HepG2 (cell line): ENCODE data around the gene UBFD1. TPM values are rescaled to one million over a fixed set of nuclear protein-coding genes. Genes with fewer than 3 reads are reported as not detected.
"Not testable (repeated sequence)": the region's sequence is repeated elsewhere in the genome, so short reads cannot be mapped to it uniquely, and the experiment has no call there.

Source experiments
- ATAC-seq: fragments of 200-7000 bp; cut with Tn5 transposase; 3 replicates; pipeline ENCODE4 v1.9.1; 2020; ENCODE audit warnings: mild to moderate bottlenecking, moderate library complexity
- BruUV-seq: library from RNA; stranded (reverse); fragments of 400-500 nt; replicated peaks from 2 replicates; lab custom pipeline; 2021; lab: Mats Ljungman, UMichigan
- CTCF ChIA-PET: fragments of 300-600 bp; formaldehyde crosslinking; extraction: SDS; loops from one replicate; lab custom pipeline; 2021; ENCODE audit warnings: low total read pairs, inconsistent platforms, low intra/inter-chr PET ratio; lab: Yijun Ruan, JAX
- POLR2A ChIA-PET: fragments of 350-600 bp; sonication (Branson Sonifier 250); formaldehyde crosslinking; loops from one replicate; lab custom pipeline; 2020; ENCODE audit warnings: antibody characterized with exemption, inconsistent platforms; lab: Yijun Ruan, JAX
- DNase-seq: peaks from one replicate; pipeline ENCODE4 v3.0.0-alpha.2; 2015; ENCODE audit warnings: low spot score
- FAIRE-seq: peaks from 3 replicates; lab custom pipeline; 2011; peaks lifted over from hg19 to GRCh38; lab: Jason Lieb, UNC
- H2AFZ ChIP-seq: one replicate; pipeline ENCODE4 v1.6.1; 2011; ENCODE audit warnings: low read length, inconsistent platforms
- H3K27ac ChIP-seq: fragments of 300-600 bp; 3 replicates; pipeline ENCODE4 v1.8.0; 2011; ENCODE audit warnings: mixed run types, mild to moderate bottlenecking, mixed read lengths, low read length, inconsistent platforms; ENCODE audit not compliant: insufficient read depth; ENCODE audit errors: extremely low read length
- H3K27me3 ChIP-seq, 2 experiments: fragments of 200-600 bp in 1 of 2; 2 replicates in 1 of 2; 3 replicates in 1 of 2; pipeline versions ENCODE4 v1.6.0 to v1.8.0; 2011; ENCODE audit warnings: low read length in 2 of 2, mild to moderate bottlenecking in 2 of 2, moderate library complexity in 2 of 2, inconsistent platforms in 1 of 2; ENCODE audit not compliant: insufficient read depth in 2 of 2, control insufficient read depth in 1 of 2
- H3K36me3 ChIP-seq, 2 experiments: fragments of 200-600 bp in 1 of 2; replicated peaks in 1 of 2; 2 replicates in 1 of 2; 3 replicates in 1 of 2; pipeline versions ENCODE4 v1.5.1 to v1.8.0; 2011; ENCODE audit warnings: low read length in 2 of 2, inconsistent platforms in 1 of 2; ENCODE audit not compliant: insufficient read depth in 2 of 2, control insufficient read depth in 1 of 2
- H3K4me1 ChIP-seq: 2 replicates; pipeline ENCODE4 v1.5.1; 2012; ENCODE audit warnings: low read length, inconsistent platforms; ENCODE audit not compliant: insufficient read depth
- H3K4me2 ChIP-seq: 2 replicates; pipeline ENCODE4 v1.6.0; 2011; ENCODE audit warnings: low read depth, low read length, inconsistent platforms
- H3K4me3 ChIP-seq, 3 experiments: fragments of 200-600 bp in 1 of 3; sonication (generic), shearing (Covaris generic) in 1 of 3; replicated peaks in 1 of 3; 2 replicates each; pipeline ENCODE4 v1.5.1; 2011 to 2016; ENCODE audit warnings: low read length in 3 of 3, inconsistent platforms in 2 of 3, low read depth in 2 of 3, mild to moderate bottlenecking in 2 of 3, control low read depth in 1 of 3, mixed read lengths in 1 of 3; ENCODE audit not compliant: insufficient read depth in 1 of 3
- H3K79me2 ChIP-seq: one replicate; pipeline ENCODE4 v1.6.1; 2011; ENCODE audit warnings: low read length, inconsistent platforms; ENCODE audit not compliant: insufficient read depth
- H3K9ac ChIP-seq: 2 replicates; pipeline ENCODE4 v1.6.0; 2011; ENCODE audit warnings: mild to moderate bottlenecking, low read depth, low read length, inconsistent platforms; ENCODE audit not compliant: insufficient read depth
- H3K9me3 ChIP-seq: 2 replicates; pipeline ENCODE4 v1.5.1; 2012; ENCODE audit warnings: mild to moderate bottlenecking, low read length
- H4K20me1 ChIP-seq: 2 replicates; pipeline ENCODE4 v1.6.0; 2011; ENCODE audit warnings: inconsistent platforms, mild to moderate bottlenecking, low read length, moderate library complexity; ENCODE audit not compliant: insufficient read depth
- RBM22 ChIP-seq: fragments of 200-400 bp; formaldehyde crosslinking; optimal IDR thresholded peaks from 2 replicates; pipeline ENCODE3; 2017; ENCODE audit warnings: mild to moderate bottlenecking, low read length, moderate library complexity
- ZBTB42 ChIP-seq: sonication (generic); formaldehyde crosslinking; IDR thresholded peaks from 2 replicates; pipeline ENCODE4 v1.5.0; 2020; ENCODE audit warnings: mild to moderate bottlenecking, missing genetic modification reagents
- ZFP36L2 ChIP-seq: sonication (generic); formaldehyde crosslinking; IDR thresholded peaks from 2 replicates; pipeline ENCODE4 v1.4.0; 2020; ENCODE audit warnings: missing genetic modification reagents
- ZNF274 ChIP-seq: sonication (generic); formaldehyde crosslinking; IDR thresholded peaks from 2 replicates; pipeline ENCODE4 v1.5.1; 2020; ENCODE audit warnings: mild to moderate bottlenecking, missing genetic modification reagents
- WGBS: methylation state at CpG from one replicate; pipeline ENCODE4 v1.1.6; 2017; ENCODE audit warnings: low lambda C conversion rate; 5-methylcytosine and 5-hydroxymethylcytosine counted together
- in situ Hi-C: cut with HindIII; loops from 2 replicates; pipeline ENCODE4 v1.10.0; 2017; ENCODE audit warnings: low pct_unique_long_range_greater_than_20kb; ENCODE audit not compliant: extremely low pct_ligation_motif_present
- intact Hi-C: fragments of 100-400 bp; cut with micrococcal nuclease; formaldehyde crosslinking; loops from one replicate; pipeline ENCODE4 v1.10.0; 2022; ENCODE audit not compliant: unreplicated experiment
- polyA plus RNA-seq, 8 experiments: library from polyadenylated mRNA; depleted of rRNA in 3 of 8; stranded (reverse) in 7 of 8; unstranded in 1 of 8; fragments of >200 nt; fragmentation: Illumina TruSeq in 4 of 8; extraction: Trizol in 4 of 8; gene quantifications; 2 replicates each; pipeline versions ENCODE4 v1.2.1 to v1.2.3, GENCODE V29; 2011 to 2016; ENCODE audit warnings: low read depth in 4 of 8, missing spikeins in 1 of 8, mixed read lengths in 1 of 8; ENCODE audit not compliant: insufficient read depth in 1 of 8
- total RNA-seq, 5 experiments: library from RNA; depleted of rRNA; stranded (reverse); fragments of >200 nt; fragmentation: Illumina TruSeq; extraction: Trizol; gene quantifications; 2 replicates each; pipeline ENCODE4 v1.2.3, GENCODE V29; 2016; ENCODE audit warnings: low read depth in 1 of 5

The UBFD1 gene
- total and polyA plus RNA-seq, 2 of the 13 experiments (the other 11 are each of a cell fraction or from before 2014, with no cell fraction given), result 100 to 111 TPM

DNA sequence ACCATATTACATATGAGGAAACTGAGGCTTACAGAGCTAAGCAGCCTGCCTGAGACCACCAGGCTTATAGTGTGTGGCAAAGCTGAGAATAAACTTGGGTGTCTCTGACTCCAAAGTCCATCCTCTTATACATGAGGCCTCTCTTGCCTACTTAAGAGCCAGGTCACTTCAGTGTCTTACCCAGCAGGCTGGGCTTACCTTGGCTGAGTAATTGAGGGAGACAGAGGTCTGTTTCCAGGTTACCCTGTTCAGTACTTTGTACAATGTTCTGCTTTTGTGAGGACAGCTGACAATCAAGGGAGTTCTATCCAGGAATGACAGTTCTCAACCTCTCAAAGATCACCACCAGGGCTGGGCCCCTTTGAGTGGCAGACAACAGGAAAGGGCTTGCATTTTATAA, 24.2 kb downstream of the UBFD1 start:
- H4K20me1 ChIP-seq, result peaks cover 5% of the 10 kb centered on the region; the same call in 1 of the 2 replicates
- CTCF ChIA-PET, result no interaction called here
- TSS peak; percentile 18 for BruUV-seq
- no peak overlapping the region for H3K27ac ChIP-seq
- peaks cover 30 to 66% of the 10 kb centered on the region in 2 experiments for H3K36me3 ChIP-seq
- no peaks in the 10 kb centered on the region for H3K4me1 ChIP-seq
- intact Hi-C loops (no loop called here), in situ Hi-C loops (no loop called here)
- ATAC-seq, result no peak
- TF ChIP-seq ZBTB42 (CRISPR knock-in tag) (no peak), RBM22 (peak; percentile 94), ZFP36L2 (CRISPR knock-in tag) (no peak), ZNF274 (CRISPR knock-in tag) (no peak)
- no peak for FAIRE-seq
- no peaks in the 10 kb centered on the region for H3K27me3 ChIP-seq
- H3K4me3 ChIP-seq, result no peak overlapping the region
- H3K79me2 ChIP-seq, result no peaks in the 10 kb centered on the region
- H2AFZ ChIP-seq, result no peak overlapping the region
- POLR2A ChIA-PET, result interaction anchor here (1.5 kb wide), 1 partner anchor 15 kb away, joined by 3 read pairs; no protein-coding TSS in a partner anchor
- H3K9me3 ChIP-seq, result no peaks in the 10 kb centered on the region
- DNase-seq, result no peak
- H3K9ac ChIP-seq, result no peak overlapping the region
- H3K4me2 ChIP-seq, result no peak overlapping the region

DNA sequence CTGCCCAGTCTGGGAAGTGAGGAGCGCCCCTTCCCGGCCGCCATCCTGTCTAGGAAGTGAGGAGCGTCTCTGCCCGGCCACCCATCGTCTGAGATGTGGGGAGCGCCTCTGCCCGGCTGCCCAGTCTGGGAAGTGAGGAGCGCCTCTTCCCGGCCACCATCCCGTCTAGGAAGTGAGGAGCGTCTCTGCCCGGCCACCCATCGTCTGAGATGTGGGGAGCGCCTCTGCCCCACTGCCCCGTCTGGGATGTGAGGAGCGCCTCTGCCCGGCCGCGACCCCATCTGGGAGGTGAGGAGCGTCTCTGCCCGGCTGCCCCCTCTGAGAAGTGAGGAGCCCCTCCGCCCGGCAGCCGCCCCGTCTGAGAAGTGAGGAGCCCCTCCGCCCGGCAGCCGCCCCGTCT, 25.7 kb downstream of the UBFD1 start:
- H3K4me2 ChIP-seq, H2AFZ ChIP-seq, H3K9me3 ChIP-seq, ATAC-seq, H3K27ac ChIP-seq, H3K9ac ChIP-seq, in situ Hi-C loops, H3K4me1 ChIP-seq, H4K20me1 ChIP-seq, POLR2A ChIA-PET, CTCF ChIA-PET, intact Hi-C loops, DNase-seq, H3K27me3 ChIP-seq, BruUV-seq, FAIRE-seq, H3K4me3 ChIP-seq: not testable (repeated sequence)
- WGBS, result 89% methylated on average over 3 of the region's 30 CpGs
- H3K36me3 ChIP-seq, result peaks cover 33 to 75% of the 10 kb centered on the region in 2 experiments
- peaks cover 13% of the 10 kb centered on the region for H3K79me2 ChIP-seq
